Chondrocyte (in vitro differentiated cells): ENCODE data around the gene IL37. TPM values are rescaled to one million over a fixed set of nuclear protein-coding genes. Genes with fewer than 3 reads are reported as not detected.

Experiments used
- DNase-seq: peaks from one replicate; pipeline ENCODE4 v3.0.0; 2021; ENCODE audit warnings: mixed read lengths, low spot score
- H3K27ac Mint-ChIP-seq: one replicate; pipeline ENCODE4 v1.8.0; 2021; ENCODE audit warnings: mild to moderate bottlenecking, moderate library complexity, mixed read lengths; ENCODE audit not compliant: unreplicated experiment
- H3K27me3 Mint-ChIP-seq: 2 replicates; pipeline ENCODE4 v1.8.0; 2021; ENCODE audit warnings: low read depth, mixed read lengths
- H3K36me3 Mint-ChIP-seq: 2 replicates; pipeline ENCODE4 v1.8.0; 2021; ENCODE audit warnings: low read depth, mixed read lengths
- H3K4me1 Mint-ChIP-seq: 2 replicates; pipeline ENCODE4 v1.8.0; 2021; ENCODE audit warnings: low read depth, mild to moderate bottlenecking, mixed read lengths
- H3K4me3 Mint-ChIP-seq: one replicate; pipeline ENCODE4 v1.8.0; 2021; ENCODE audit warnings: mild to moderate bottlenecking, moderate library complexity, mixed read lengths; ENCODE audit not compliant: unreplicated experiment
- H3K9me3 Mint-ChIP-seq: 2 replicates; pipeline ENCODE4 v1.8.0; 2021; ENCODE audit warnings: low read depth, mixed read lengths
- CTCF ChIP-seq: fragments of 200-600 bp; sonication (generic); IDR thresholded peaks from 2 replicates; pipeline ENCODE4 v1.5.0; 2021; ENCODE audit warnings: antibody characterized with exemption, mild to moderate bottlenecking, moderate library complexity
- total RNA-seq: library from RNA; stranded (reverse); gene quantifications from 3 replicates; pipeline ENCODE4 v1.2.1, GENCODE V29; 2021

The IL37 gene
- total RNA-seq, 1 donor from 2014 or later, result not detected

- Mint-ChIP-seq H3K27me3 (peaks cover 9% of the 10 kb centered on the region), H3K27ac (no peak overlapping the region), H3K4me3 (no peak overlapping the region), H3K9me3 (peaks cover 12% of the 10 kb centered on the region), H3K4me1 (no peaks in the 10 kb centered on the region), H3K36me3 (peaks cover 2% of the 10 kb centered on the region)
- no peak for TF ChIP-seq CTCF
- DNase-seq, result no peak
Measured at GRCh38 chr2:112918256-112918655, 7.3 kb downstream of the IL37 start.

- Mint-ChIP-seq H3K4me1 (no peaks in the 10 kb centered on the region), H3K36me3 (peaks cover 2% of the 10 kb centered on the region), H3K4me3 (no peak overlapping the region), H3K27me3 (peaks cover 9% of the 10 kb centered on the region), H3K27ac (no peak overlapping the region), H3K9me3 (peaks cover 12% of the 10 kb centered on the region)
- no peak for DNase-seq
- TF ChIP-seq CTCF, result no peak
Measured at GRCh38 chr2:112919086-112919485, 8.1 kb downstream of the IL37 start.

- DNase-seq, result no peak
- Mint-ChIP-seq H3K36me3 (peaks cover 2% of the 10 kb centered on the region), H3K27ac (no peak overlapping the region), H3K4me1 (no peaks in the 10 kb centered on the region), H3K9me3 (peaks cover 12% of the 10 kb centered on the region), H3K4me3 (no peak overlapping the region), H3K27me3 (peaks cover 14% of the 10 kb centered on the region)
- no peak for TF ChIP-seq CTCF
Measured at GRCh38 chr2:112920923-112921532, 10.1 kb downstream of the IL37 start.

GRCh38 chr2:112921982-112922381 is 11.0 kb downstream of the IL37 start:
- no peak for TF ChIP-seq CTCF
- no peak for DNase-seq
- no peaks in the 10 kb centered on the region for H3K4me1 Mint-ChIP-seq
- H3K4me3 Mint-ChIP-seq, result no peak overlapping the region
- no peak overlapping the region for H3K27ac Mint-ChIP-seq
- peaks cover 2% of the 10 kb centered on the region for H3K36me3 Mint-ChIP-seq
- peaks cover 12% of the 10 kb centered on the region for H3K9me3 Mint-ChIP-seq
- peaks cover 11% of the 10 kb centered on the region for H3K27me3 Mint-ChIP-seq

- DNase-seq, result no peak
- H3K4me3 Mint-ChIP-seq, result no peak overlapping the region
- peaks cover 13% of the 10 kb centered on the region for H3K27me3 Mint-ChIP-seq
- peaks cover 12% of the 10 kb centered on the region for H3K9me3 Mint-ChIP-seq
- no peaks in the 10 kb centered on the region for H3K4me1 Mint-ChIP-seq
- no peak overlapping the region for H3K27ac Mint-ChIP-seq
- H3K36me3 Mint-ChIP-seq, result peaks cover 2% of the 10 kb centered on the region
- TF ChIP-seq CTCF, result no peak
Measured at GRCh38 chr2:112923237-112923966, 12.4 kb downstream of the IL37 start.
